D721Med (cell line): ENCODE data around the gene WDHD1.
"Not testable (repeated sequence)": the region's sequence is repeated elsewhere in the genome, so short reads cannot be mapped to it uniquely, and the experiment has no call there.

Source experiments
- DNase-seq: peaks from one replicate; pipeline ENCODE4 v3.0.0; 2011; ENCODE audit warnings: low spot score; ENCODE audit not compliant: insufficient read length
- FAIRE-seq: peaks from 2 replicates; lab custom pipeline; 2011; peaks lifted over from hg19 to GRCh38; lab: Jason Lieb, UNC
- TF ChIP-seq, protein P1 (sequence below): IDR thresholded peaks from 2 replicates; pipeline ENCODE4 v1.5.1; 2012; ENCODE audit warnings: mild to moderate bottlenecking, control low read depth; ENCODE audit not compliant: insufficient read depth; ENCODE audit errors: missing control alignments

WDHD1 gene

DNA sequence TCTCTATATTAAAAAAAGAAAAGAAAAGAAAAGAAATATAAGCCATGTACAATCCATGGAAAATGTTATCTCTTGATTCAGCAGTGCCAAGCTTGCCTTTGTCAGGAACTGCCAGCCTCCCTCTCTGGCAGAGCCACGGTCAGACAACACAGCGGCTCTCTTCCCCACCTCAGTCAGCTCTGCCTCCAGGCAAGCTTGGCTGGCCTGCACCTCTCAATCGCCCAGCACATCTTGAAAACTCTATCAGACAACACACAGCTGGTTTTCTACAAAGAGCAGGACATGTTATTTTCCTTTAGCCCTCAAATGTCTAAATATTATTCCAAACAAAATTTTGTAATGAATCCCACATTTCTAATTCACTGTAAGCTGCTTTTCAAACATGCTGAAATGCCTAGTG lies 104.3 kb downstream of the WDHD1 start:
- FAIRE-seq, result no peak
- no peak for DNase-seq
- TF ChIP-seq, protein P1, sequence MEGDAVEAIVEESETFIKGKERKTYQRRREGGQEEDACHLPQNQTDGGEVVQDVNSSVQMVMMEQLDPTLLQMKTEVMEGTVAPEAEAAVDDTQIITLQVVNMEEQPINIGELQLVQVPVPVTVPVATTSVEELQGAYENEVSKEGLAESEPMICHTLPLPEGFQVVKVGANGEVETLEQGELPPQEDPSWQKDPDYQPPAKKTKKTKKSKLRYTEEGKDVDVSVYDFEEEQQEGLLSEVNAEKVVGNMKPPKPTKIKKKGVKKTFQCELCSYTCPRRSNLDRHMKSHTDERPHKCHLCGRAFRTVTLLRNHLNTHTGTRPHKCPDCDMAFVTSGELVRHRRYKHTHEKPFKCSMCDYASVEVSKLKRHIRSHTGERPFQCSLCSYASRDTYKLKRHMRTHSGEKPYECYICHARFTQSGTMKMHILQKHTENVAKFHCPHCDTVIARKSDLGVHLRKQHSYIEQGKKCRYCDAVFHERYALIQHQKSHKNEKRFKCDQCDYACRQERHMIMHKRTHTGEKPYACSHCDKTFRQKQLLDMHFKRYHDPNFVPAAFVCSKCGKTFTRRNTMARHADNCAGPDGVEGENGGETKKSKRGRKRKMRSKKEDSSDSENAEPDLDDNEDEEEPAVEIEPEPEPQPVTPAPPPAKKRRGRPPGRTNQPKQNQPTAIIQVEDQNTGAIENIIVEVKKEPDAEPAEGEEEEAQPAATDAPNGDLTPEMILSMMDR, result no peak

GRCh38 chr14:54920052-54920451 lies 106.8 kb downstream of the WDHD1 start:
- TF ChIP-seq, protein P1, result no peak
- DNase-seq (no peak), FAIRE-seq (no peak)

- TF ChIP-seq, protein P1, result no peak
- no peak for DNase-seq
- FAIRE-seq, result no peak
Observed at GRCh38 chr14:54919330-54919729, 107.6 kb downstream of the WDHD1 start.

GRCh38 chr14:54918427-54918826 lies 108.5 kb downstream of the WDHD1 start:
- DNase-seq (no peak), FAIRE-seq (no peak)
- TF ChIP-seq, protein P1, result no peak

DNA sequence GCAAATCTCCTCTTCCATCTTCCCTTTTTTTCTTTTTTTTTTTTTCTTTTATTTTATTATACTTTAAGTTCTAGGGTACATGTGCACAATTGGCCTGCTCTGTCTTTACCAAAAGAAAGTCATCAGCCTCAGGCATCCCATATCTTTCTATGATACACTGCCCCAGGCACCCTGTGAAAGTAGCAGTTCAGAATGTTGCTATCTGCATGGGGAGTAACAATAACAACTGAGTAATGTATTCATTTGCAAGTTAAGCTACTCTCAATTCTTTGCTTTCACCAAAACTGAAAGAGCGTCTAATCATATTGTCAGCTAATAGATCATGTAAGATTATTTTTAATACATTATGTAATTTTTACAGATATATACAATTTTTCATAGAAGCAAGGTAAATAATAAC lies 110.8 kb downstream of the WDHD1 start:
- TF ChIP-seq, protein P1, result no peak
- DNase-seq (no peak), FAIRE-seq (no peak)

DNA sequence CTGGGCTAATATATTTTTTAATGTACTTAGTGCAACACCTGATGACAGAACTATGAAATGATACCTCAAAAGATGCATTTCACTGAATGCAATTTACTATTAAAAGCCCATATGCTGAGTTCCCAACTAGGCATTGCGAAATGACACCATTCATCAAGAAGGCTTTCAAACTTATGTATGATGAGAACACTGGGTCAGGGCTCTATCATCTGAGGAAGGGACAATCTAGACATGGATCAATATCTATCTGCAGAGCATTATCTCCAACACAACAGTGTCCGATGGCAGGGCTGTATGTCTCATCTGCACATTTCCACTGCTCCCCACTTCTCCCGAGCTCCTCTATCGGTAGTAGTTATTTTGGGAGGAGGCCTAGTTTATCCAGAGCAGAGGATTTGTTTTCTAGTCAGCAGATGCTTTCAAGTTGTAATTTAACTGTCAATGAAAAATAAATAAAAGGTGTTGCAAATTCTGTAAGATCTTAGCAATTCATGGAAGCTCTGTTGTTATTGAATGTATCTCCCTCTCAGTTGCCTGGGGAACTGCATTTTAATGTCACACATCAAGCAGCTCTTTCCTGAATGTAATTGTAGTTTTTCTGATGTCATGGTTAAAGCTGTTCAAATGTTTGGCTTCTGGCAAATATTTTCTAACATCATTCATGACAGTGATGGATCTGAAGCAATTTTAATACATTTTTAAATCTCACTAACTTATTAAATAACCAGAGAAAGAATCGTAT lies 116.9 kb downstream of the WDHD1 start:
- FAIRE-seq (no peak), DNase-seq (no peak)
- TF ChIP-seq, protein P1, result no peak

GRCh38 chr14:54908973-54909372 lies 117.9 kb downstream of the WDHD1 start:
- FAIRE-seq, DNase-seq: not testable (repeated sequence)
